BJ (cell line): ENCODE data around the gene FOXD2. TPM values are rescaled to one million over a fixed set of nuclear protein-coding genes. Genes with fewer than 3 reads are reported as not detected.

ENCODE experiments used
- CTCF ChIA-PET: fragments of 350-600 bp; formaldehyde crosslinking; extraction: SDS; loops from one replicate; lab custom pipeline; 2021; ENCODE audit warnings: antibody characterized with exemption, inconsistent platforms; lab: Yijun Ruan, JAX
- POLR2A ChIA-PET: fragments of 300-600 bp; sonication (Branson Sonifier 250); formaldehyde crosslinking; extraction: SDS; loops from one replicate; lab custom pipeline; 2021; ENCODE audit warnings: antibody characterized with exemption; lab: Charles Lee
- DNase-seq: peaks from one replicate; pipeline ENCODE4 v3.0.0-alpha.2; 2011; ENCODE audit warnings: low read depth
- H3K27me3 ChIP-seq: 2 replicates; pipeline ENCODE4 v1.6.0; 2011; ENCODE audit warnings: low read length; ENCODE audit not compliant: control insufficient read depth, insufficient read depth
- H3K36me3 ChIP-seq: 2 replicates; pipeline ENCODE4 v1.5.1; 2011; ENCODE audit warnings: low read length; ENCODE audit not compliant: control insufficient read depth, insufficient read depth
- H3K4me3 ChIP-seq: 2 replicates; pipeline ENCODE4 v1.5.1; 2011; ENCODE audit warnings: low read depth, mild to moderate bottlenecking, control low read depth, low read length
- CTCF ChIP-seq: IDR thresholded peaks from 2 replicates; pipeline ENCODE4 v1.5.1; 2011; ENCODE audit warnings: low read depth, mild to moderate bottlenecking, control low read depth, inconsistent platforms, low read length, moderate library complexity; ENCODE audit not compliant: insufficient read depth
- polyA plus RNA-seq: library from polyadenylated mRNA; depleted of rRNA; stranded (reverse); fragments of >200 nt; gene quantifications from 2 replicates; pipeline ENCODE4 v1.2.3, GENCODE V29; 2011

Gene FOXD2
- polyA plus RNA-seq, 1 experiment: 0.09 TPM

DNA sequence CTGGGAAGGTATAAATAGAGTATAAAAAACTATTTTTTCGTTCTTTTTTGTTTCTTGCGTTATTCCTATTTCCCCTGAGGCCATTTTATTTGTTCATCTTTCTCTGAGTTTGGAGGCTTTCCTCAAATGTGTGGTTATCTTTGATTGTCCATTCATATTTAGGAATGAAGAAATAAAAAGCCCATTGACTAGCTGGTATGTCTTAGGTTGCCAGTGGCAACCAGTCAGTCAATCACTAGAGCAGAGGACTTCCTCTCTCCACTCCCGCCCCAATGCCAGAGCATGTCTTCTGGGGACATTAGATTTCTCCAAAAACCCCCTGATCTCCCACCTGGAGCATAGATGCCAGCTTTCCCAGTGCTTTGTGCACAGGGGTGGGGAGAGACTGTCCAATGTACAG lies 42.4 kb upstream of the FOXD2 start:
- no peak overlapping the region for H3K4me3 ChIP-seq
- POLR2A ChIA-PET: no interaction called here
- H3K27me3 ChIP-seq: no peaks in the 10 kb centered on the region
- H3K36me3 ChIP-seq: no peaks in the 10 kb centered on the region
- no peak for DNase-seq
- no peak for TF ChIP-seq CTCF
- CTCF ChIA-PET: interaction anchor here (1.2 kb wide), 1 partner anchor 331 kb away, joined by 4 read pairs; no protein-coding TSS in a partner anchor

DNA sequence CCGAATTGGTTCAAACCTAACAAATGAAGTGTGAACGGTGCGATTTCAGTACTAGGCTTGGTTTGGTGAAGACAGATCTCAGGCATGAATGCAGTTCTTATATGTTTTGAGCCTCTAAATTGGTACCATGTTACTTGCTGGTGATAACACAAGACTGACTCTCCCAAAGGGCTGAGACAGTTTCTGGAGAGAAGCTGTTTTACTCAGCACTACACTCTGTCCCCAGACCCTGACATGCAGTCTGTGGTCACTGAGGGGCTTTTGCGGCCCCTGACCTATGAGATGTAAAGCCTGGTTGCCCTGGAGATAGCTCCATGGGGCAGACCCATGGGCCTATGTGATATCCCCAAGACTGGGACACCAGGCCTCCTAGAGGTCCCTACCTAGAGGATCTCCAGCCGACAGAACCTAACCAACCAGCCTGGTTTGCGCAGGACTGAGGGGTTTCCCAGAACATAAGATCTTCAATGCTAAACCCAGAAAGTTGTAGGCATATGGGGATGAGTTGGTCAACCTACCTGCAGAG lies 41.1 kb upstream of the FOXD2 start:
- DNase-seq: no peak
- no peak for TF ChIP-seq CTCF
- Histone ChIP-seq H3K27me3 (no peaks in the 10 kb centered on the region), H3K36me3 (no peaks in the 10 kb centered on the region), H3K4me3 (no peak overlapping the region)
- CTCF ChIA-PET: interaction anchor here (2.1 to 4.5 kb wide), 2 partner anchors 8 to 27 kb away, joined by 6 to 34 read pairs; no protein-coding TSS in a partner anchor
- POLR2A ChIA-PET: no interaction called here

DNA sequence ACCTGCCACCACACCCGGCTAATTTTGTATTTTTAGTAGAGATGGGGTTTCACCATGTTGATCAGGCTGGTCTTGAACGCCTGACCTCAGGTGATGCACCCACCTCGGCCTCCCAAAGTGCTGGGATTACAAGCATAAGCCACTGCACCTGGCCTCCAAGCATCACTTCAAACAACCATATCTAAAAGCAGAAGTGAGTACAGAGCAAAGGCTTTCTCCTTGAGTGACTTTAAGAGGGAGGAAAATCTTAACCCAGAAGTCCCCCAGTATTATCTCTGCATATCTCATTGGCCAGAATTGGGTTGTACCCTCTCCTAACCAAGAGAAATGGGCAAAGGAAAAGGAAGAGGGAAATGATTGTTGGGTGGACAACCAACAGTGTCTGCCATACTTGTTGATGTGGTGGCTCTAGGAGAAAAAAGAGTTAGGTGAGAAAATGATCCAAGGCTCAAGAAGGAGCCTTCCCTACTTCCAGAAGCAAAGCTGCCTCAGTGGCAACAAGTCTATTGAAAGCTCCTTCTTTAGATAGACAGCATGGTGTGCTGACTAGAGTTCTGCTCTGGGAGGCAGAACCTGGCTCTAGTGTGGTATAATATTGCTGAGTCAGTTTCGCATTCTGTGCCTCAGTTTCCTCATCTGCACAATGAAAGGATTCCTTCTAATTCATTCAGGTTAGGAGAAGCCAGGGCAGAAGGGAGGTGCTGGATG lies 38.6 kb upstream of the FOXD2 start:
- no peak for TF ChIP-seq CTCF
- no peaks in the 10 kb centered on the region for H3K36me3 ChIP-seq
- no peaks in the 10 kb centered on the region for H3K27me3 ChIP-seq
- ChIA-PET CTCF (interaction anchor here (1.6 to 4.5 kb wide), 2 partner anchors 11 to 36 kb away, joined by 3 to 34 read pairs; no protein-coding TSS in a partner anchor), POLR2A (no interaction called here)
- no peak for DNase-seq
- no peak overlapping the region for H3K4me3 ChIP-seq

- ChIA-PET POLR2A (no interaction called here), CTCF (interaction anchor here (1.1 to 4.5 kb wide), 3 partner anchors 11 to 310 kb away, joined by 3 to 34 read pairs (median 3); no protein-coding TSS in a partner anchor)
- no peak for TF ChIP-seq CTCF
- H3K27me3 ChIP-seq: no peaks in the 10 kb centered on the region
- H3K36me3 ChIP-seq: no peaks in the 10 kb centered on the region
- no peak for DNase-seq
- H3K4me3 ChIP-seq: no peak overlapping the region
These were observed 38.0 kb upstream of the FOXD2 start for GRCh38 chr1:47399846-47400155.

GRCh38 chr1:47401761-47402160 lies 36.1 kb upstream of the FOXD2 start:
- H3K27me3 ChIP-seq: no peaks in the 10 kb centered on the region
- H3K4me3 ChIP-seq: no peak overlapping the region
- CTCF ChIA-PET: interaction anchor here (0.6 to 1.9 kb wide), 4 partner anchors 9 to 23 kb away, joined by 3 to 10 read pairs (median 6); no protein-coding TSS in a partner anchor
- POLR2A ChIA-PET: no interaction called here
- no peak for DNase-seq
- no peaks in the 10 kb centered on the region for H3K36me3 ChIP-seq
- no peak for TF ChIP-seq CTCF
